HG03378 (cell line): Measurements from ENCODE around the gene TMED9.
"Not testable (repeated sequence)": the region's sequence is repeated elsewhere in the genome, so short reads cannot be mapped to it uniquely, and the experiment has no call there.

Source experiments
- ATAC-seq: cut with Tn5 transposase; IDR thresholded peaks from one replicate; pipeline ENCODE4 v1.9.1; 2021; ENCODE audit warnings: mild to moderate bottlenecking, moderate library complexity; ENCODE audit not compliant: unreplicated experiment

TMED9 gene

GRCh38 chr5:177605667-177606066 is 13.7 kb downstream of the TMED9 start:
- no peak for ATAC-seq

GRCh38 chr5:177606071-177607051 is 14.4 kb downstream of the TMED9 start:
- ATAC-seq = no peak

DNA sequence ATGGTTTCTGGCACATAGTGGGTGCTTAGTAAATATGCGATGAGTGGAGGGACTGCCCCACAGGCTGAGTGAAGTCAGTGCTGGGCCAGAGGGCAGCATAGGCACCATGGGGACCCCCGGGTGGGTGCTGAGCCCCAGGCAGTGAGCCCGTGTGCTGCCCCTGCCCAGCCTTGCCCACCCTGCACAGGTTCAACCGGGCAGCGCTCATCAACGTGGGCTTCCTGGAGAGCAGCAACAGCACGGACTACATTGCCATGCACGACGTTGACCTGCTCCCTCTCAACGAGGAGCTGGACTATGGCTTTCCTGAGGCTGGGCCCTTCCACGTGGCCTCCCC is 15.1 kb downstream of the TMED9 start:
- no peak for ATAC-seq

DNA sequence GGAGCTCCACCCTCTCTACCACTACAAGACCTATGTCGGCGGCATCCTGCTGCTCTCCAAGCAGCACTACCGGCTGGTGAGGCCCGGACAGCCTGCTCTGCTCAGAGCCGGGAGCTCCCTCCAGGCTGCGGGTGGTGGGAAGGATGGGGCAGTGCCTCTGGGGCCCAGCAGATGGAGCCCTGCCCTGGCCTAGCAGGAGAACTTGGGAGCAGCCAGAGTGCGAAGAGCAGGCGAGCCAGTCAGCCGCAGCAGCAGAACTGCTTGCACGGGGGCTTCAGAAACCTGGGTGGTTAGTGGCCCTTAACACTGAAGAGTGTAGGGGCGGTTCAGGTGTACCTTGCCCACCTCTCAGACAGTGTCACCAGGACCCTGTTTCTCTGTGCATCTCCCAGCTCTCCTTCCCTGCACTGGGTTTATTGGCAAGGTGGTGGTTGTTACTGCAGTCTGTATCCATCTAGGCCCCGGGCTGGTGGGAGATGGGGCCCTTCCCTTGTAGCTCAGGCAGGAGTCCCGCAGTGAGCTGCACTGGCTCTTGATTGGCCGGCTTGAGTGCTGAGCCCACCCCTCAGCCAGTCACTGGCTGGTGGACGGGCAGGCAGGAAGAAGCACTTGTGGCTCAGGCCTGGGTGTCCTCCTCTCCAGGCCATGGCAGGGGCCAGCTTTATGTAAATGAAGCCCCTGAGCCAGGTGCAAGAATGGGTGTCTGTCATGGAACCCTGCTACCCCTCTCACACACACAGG is 15.6 kb downstream of the TMED9 start:
- ATAC-seq = no peak

DNA sequence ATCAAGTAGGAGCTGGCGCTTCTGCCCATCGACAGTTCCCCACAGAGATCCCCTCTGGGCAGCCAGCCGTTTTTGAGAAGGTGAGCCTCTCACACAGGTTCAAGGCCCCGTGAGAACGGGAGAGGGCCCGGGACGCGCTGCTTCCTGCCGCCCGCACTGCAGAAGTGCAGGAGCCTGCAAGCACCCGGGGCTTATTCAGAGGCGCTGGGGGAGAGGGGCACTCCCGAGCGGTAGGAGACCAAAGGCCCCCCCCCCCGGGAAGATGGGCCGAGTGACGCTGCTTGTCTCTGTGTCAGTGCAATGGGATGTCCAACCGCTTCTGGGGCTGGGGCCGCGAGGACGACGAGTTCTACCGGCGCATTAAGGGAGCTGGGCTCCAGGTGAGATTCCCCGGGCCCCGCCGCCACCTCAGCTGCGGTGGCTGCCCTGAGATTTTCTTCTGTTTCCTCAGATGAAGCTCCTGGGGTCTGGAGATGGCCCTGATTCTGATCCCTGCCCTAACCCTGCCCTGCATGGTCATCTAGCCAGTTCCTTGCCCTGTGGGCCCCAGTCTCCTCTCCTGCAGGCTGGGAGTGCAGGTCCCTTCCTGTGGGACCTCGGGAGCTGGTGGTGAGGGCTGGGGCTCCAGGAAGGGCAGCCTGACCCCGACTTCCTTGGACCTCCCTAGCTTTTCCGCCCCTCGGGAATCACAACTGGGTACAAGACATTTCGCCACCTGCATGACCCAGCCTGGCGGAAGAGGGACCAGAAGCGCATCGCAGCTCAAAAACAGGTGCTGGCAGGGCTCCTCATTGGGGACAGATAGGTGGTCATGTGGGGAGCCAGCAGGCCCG is 16.5 kb downstream of the TMED9 start:
- ATAC-seq = no peak

GRCh38 chr5:177609076-177610059 is 17.4 kb downstream of the TMED9 start:
- ATAC-seq = no peak

DNA sequence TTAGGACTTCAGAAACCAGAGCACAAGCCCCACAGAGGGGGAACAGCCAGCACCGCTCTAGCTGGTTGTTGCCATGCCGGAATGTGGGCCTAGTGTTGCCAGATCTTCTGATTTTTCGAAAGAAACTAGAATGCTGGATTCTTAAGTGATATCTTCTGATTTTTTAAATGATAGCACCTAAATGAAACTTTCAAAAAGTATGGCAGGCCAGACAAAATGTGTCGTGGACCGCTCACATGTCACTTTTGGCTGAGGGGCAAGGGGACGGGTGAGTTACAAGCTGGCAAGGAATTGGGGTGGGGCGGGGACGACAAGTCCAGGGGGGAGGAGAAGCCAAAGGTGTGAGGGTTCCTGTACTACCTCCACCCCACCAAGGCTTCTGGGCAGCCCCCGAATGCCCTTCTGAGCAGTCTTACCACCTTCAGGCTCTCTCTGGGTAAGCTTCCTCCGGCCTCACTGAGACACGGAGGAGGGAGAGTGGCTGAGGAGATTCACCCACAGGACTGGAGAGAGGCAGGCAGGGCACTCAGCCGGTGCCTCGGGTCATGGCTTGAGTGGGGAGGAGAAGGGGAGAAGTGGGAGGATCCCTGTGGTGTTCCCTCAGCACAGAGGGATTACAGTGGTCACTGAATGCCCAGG is 18.2 kb downstream of the TMED9 start:
- ATAC-seq = no peak

GRCh38 chr5:177610770-177611445 is 18.9 kb downstream of the TMED9 start:
- ATAC-seq = no peak

DNA sequence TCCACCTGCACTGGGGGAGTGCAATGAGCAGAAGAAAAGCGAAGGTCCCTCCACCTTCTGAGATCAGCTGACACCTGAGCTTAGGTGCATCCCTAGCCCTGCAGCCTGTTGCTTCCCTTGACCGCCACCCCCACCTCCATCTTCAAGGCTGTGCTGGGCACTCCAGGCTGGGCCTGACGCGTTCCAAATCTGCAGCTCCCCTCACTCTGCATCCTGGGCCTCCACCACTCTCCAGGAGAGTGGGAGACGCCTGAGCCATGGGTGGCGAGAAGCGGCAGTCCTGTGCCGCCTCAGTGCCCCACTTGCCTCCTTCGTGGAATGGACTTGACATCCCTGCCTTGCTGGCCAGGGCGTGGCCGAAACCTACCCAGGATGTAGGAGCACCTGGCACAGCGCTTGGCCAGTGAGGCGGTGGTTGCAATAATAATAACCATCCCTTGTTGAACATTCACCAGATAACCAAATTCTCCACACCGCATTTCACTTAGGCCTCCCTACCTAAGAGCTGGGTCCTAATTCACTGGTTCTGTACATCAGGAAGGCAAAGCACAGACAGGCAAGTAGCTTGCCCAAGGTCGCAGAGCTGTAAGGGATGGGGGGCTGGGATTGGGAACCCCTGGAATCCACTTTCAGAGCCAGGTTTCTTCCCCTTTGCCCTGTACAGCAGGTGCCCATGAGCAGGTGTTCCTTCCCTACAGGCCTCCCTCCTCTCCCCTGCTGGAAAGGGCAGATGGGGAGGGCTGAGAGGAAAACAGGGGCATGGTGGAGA is 19.6 kb downstream of the TMED9 start:
- ATAC-seq = no peak

GRCh38 chr5:177612215-177612673 is 20.2 kb downstream of the TMED9 start:
- no peak for ATAC-seq

GRCh38 chr5:177620560-177620959 is 28.6 kb downstream of the TMED9 start:
- ATAC-seq = no peak

DNA sequence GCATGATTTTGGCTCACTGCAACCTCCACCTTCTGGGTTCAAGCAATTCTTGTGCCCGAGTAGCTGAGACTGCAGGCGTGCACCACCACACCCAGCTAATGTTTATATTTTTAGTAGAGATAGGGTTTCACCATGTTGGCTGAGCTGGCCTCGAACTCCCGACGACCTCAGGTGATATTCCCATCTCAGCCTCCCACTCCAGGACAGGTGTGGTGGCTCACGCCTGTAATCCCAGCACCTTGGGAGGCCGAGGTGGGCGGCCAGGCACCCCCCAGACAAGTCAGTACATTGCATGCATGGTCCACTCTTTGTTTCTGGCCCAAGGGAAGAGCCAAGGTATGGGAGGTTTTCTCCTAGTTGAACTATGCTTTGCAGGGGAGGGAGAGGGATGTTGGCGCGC is 32.2 kb downstream of the TMED9 start:
- ATAC-seq = not testable (repeated sequence)

DNA sequence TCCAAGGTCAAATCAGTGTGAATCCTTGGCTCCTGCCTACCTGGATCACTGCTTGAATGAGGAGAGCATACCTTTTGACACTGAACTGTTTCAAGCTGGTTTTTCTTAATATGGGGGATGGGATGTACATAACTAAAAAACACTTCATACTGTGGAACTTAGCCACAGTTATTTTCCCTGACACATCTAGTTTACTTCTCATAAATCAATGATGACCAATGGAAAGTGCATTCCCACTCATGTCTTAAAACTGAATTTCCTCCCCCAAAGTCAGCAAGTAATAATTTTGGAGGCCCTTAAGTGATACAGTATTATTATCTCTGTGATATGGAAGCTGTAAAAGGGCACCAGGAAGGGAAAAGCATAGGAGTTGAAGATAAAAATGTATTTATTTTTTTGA is 38.2 kb downstream of the TMED9 start:
- ATAC-seq = not testable (repeated sequence)

DNA sequence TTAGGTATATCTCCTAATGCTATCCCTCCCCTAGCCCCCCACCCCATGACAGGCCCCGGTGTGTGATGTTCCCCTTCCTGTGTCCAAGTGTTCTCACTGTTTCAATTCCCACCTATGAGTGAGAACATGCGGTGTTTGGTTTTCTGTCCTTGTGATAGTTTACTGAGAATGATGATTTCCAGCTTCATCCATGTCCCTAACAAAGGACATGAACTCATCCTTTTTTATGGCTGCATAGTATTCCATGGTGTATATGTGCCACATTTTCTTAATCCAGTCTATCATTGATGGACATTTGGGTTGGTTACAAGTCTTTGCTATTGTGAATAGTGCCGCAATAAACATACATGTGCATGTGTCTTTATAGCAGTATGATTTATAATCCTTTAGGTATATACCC is 42.9 kb downstream of the TMED9 start:
- not testable (repeated sequence) for ATAC-seq

DNA sequence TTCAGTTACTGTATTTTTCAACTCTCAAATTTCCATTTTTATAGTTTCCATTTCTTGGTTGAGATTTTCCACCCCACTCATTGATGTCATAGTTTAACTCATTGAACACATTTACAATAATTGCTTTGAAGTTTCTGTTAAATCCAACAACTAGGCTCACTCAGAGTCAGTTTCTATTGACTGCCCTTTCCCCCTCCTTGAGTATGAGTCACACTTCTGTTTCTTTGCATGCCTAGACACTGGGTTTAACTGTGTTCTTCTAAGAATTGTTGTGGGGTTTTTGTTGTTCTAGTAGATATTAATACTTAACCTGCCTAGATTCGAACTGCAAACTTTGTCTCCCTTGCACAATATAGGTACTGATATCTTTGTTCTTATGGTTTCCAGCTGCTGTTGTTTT is 53.5 kb downstream of the TMED9 start:
- ATAC-seq = not testable (repeated sequence)
